ENCODE data around the gene REEP1.

- no peak for TF ChIP-seq KAT7 (CRISPR knock-in tag; IDR thresholded peaks at IDR 0.05; ENCODE audit: borderline replicate concordance)
- TF ChIP-seq ZNF430 (CRISPR knock-in tag; IDR thresholded peaks at IDR 0.05): no peak
- no peak for TF ChIP-seq ELF4 (CRISPR knock-in tag; IDR thresholded peaks at IDR 0.05; ENCODE audit: borderline replicate concordance)
- no peak for TF ChIP-seq PATZ1 (CRISPR knock-in tag; IDR thresholded peaks at IDR 0.05)
- TF ChIP-seq SALL2 (CRISPR knock-in tag; IDR thresholded peaks at IDR 0.05): no peak
- no peak for TF ChIP-seq ZNF205 (CRISPR knock-in tag; IDR thresholded peaks at IDR 0.05)
- no peak for TF ChIP-seq NR2C2 (CRISPR knock-in tag; IDR thresholded peaks at IDR 0.05; ENCODE audit: borderline replicate concordance)
- TF ChIP-seq, protein P1, sequence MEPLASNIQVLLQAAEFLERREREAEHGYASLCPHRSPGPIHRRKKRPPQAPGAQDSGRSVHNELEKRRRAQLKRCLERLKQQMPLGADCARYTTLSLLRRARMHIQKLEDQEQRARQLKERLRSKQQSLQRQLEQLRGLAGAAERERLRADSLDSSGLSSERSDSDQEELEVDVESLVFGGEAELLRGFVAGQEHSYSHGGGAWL (CRISPR knock-in tag; IDR thresholded peaks at IDR 0.05): no peak
- no peak for TF ChIP-seq ATF2 (CRISPR knock-in tag; IDR thresholded peaks at IDR 0.05)
Measured at GRCh38 chr2:86308356-86308755, 29.1 kb downstream of the REEP1 start.
